Psoas muscle (tissue), 8 donors: ENCODE results near the gene PRR22. TPM values are rescaled to one million over a fixed set of nuclear protein-coding genes. Genes with fewer than 3 reads are reported as not detected.

Experiments
- ATAC-seq, 4 donors: fragments of 200-7000 bp; cut with Tn5 transposase; one replicate each; pipeline ENCODE4 v1.9.1; 2020; ENCODE audit warnings: moderate library complexity in 3 of 4, mild to moderate bottlenecking in 2 of 4
- DNase-seq, 2 donors: peaks; one replicate each; pipeline ENCODE4 v3.0.0-alpha.2; 2020
- H3K27ac ChIP-seq: fragments of 200-600 bp; one replicate; pipeline ENCODE4 v1.8.0; 2022
- H3K27me3 ChIP-seq, 3 donors: fragments of 200-600 bp in 1 of 3; one replicate each; pipeline versions ENCODE4 v1.6.1 to v1.8.0; 2013 to 2022; ENCODE audit warnings: low read length in 2 of 3, mild to moderate bottlenecking in 2 of 3, moderate library complexity in 1 of 3; ENCODE audit not compliant: insufficient read depth in 3 of 3
- H3K36me3 ChIP-seq, 2 donors: fragments of 200-600 bp in 1 of 2; one replicate each; pipeline versions ENCODE4 v1.6.1 to v1.8.0; 2013 to 2022; ENCODE audit warnings: low read depth in 1 of 2, mild to moderate bottlenecking in 1 of 2, moderate library complexity in 1 of 2; ENCODE audit not compliant: insufficient read depth in 1 of 2
- H3K4me1 ChIP-seq: fragments of 200-600 bp; one replicate; pipeline ENCODE4 v1.8.0; 2022
- H3K4me3 ChIP-seq: fragments of 200-600 bp; one replicate; pipeline ENCODE4 v1.8.0; 2022; ENCODE audit warnings: mild to moderate bottlenecking
- H3K9me3 ChIP-seq: fragments of 200-600 bp; one replicate; pipeline ENCODE4 v1.8.0; 2022
- CTCF ChIP-seq: fragments of 200-600 bp; IDR thresholded peaks from one replicate; pipeline ENCODE4 v1.8.0; 2022; ENCODE audit warnings: antibody characterized with exemption
- WGBS, 3 donors: extraction: QIAGEN DNeasy Blood & Tissue Kit; methylation state at CpG; one replicate each; pipeline versions ENCODE4 v1.1.6 to v1.1.7; 2013; 5-methylcytosine and 5-hydroxymethylcytosine counted together
- intact Hi-C, 2 donors: fragments of 100-400 bp; cut with DNase I; formaldehyde crosslinking; loops; one replicate each; pipeline versions ENCODE4 v1.11.0 to v1.14.2; 2022
- polyA plus RNA-seq, 3 donors: library from polyadenylated mRNA; stranded (reverse); fragments of 200-250 nt; gene quantifications; one replicate each; pipeline ENCODE4 v1.2.3, GENCODE V29; 2013
- total RNA-seq, 4 donors: library from RNA; stranded (reverse); fragmentation: NEBNext Ultra II Directional in 2 of 4; extraction: Animal tissue kit (Norgen Biotek cat#: 25700) in 2 of 4; gene quantifications; one replicate each; pipeline versions ENCODE4 v1.2.1 to v1.2.4, GENCODE V29; 2021 to 2023
- donor health status: healthy with polysubstance abuse.
- donor health status: DM: no; HTN: no; CAD: no; lungs with moderate emphysema.
- donor health status: Bipolar disorder and iron deficiency.
- donor health status: healthy.
- donor health status: DM: yes; HTN: yes; CAD: no.
- donor health status: DM: no; HTN: no; CAD: no.
- donor health status: DM: no; HTN: no; CAD: no.
- donor health status: DM: yes; HTN: yes; CAD: no.

The PRR22 gene
- total and polyA plus RNA-seq, 7 donors = 0.57 to 2.7 (median 1.2) TPM

DNA sequence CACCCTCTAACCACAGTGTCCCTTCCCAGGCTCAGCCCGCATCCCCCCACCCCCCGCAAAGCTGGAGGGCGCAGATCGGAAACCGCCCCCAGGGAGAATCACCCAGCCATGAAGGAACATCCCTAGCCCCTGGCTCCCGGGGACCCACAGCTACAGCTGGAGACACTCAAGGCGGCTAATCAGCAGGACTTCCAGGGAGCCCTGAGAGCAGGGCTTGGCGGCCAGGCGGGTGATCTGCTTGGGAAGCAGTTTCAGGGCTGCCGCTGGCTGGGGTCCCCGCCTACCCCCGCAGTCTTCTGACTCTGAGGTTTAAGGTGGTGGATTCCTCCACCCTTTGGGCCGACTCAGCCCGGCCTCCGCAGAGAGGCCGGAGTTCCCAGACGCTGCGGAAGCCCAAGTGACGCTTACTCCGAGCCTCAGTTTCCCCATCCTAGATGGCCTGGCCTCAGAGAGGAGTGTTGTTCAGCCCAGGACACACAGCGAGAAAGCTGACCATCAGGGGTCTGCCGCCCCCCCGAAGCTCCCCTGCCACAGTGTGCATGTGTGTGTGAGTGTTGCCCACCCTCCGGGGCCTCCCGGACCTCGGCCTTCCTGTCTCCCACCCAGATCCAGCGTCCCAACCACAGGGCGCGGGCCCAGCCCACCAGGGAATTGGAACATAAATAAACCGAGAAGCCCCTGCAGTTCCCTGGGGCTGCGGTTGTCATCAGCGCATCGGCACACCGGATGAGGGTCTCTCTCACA is 45.2 kb upstream of the PRR22 start:
- intact Hi-C loops = no loop called here
- WGBS, 3 donors = 46 to 54% (median 54%) methylated on average over 33 to 34 of the region's 34 CpGs
- H3K27ac ChIP-seq = no peak overlapping the region

DNA sequence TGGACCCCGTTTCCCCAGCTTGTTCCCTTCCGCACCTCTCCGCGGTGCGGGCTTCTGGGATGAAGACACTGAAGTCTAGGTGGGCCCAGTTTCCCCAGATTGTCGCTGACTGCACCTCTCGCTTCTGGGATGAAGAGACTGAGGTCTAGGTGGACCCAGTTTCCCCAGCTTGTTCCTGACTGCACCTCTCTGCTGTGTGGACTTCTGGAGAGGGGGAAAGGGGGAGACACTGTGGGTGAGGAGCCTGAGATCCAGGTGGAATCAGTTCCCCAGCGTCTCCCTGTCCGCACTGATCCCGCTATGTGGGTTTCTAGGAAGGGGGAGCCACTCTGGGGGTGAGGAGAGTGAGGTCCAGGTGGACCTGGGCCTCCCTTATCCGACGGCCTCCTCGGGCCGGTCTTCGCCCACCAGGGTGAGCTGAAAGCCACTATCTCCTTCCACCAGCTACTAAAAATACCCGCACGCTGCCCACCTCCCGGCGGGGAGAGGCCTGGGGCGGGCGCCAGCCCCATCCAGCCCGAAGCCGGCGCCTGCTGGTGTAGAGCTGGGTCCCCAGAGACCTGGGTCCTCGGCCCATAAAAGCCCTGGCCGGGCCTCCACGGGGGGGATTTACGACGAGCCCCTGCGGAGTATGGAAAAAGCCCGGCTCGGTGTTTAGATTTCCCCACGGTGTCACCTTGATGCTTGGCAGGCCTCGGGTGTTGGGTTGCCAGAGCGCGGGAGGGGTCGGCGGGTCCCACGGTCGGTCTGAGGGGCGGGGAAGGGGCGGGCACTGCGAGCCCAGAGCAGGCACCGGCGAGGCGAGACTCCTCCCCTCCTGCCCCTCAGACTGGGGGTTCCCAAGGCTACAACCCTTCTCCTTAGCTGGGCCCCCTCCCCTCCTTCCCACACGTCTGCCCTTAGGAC is 44.4 kb upstream of the PRR22 start:
- H3K27ac ChIP-seq = no peak overlapping the region
- no peaks in the 10 kb centered on the region for H3K4me1 ChIP-seq
- intact Hi-C loops = no loop called here

More for the DNA sequence above, 45.2 kb upstream of the PRR22 start:
- Histone ChIP-seq H3K4me1 (no peaks in the 10 kb centered on the region), H3K9me3 (no peaks in the 10 kb centered on the region), H3K27me3 (peaks cover 0 to 80% (median 30%) of the 10 kb centered on the region in 3 donors), H3K4me3 (no peak overlapping the region), H3K36me3 (no peaks in the 10 kb centered on the region)
- no peak for ATAC-seq
- TF ChIP-seq CTCF = no peak
- no peak for DNase-seq

DNA sequence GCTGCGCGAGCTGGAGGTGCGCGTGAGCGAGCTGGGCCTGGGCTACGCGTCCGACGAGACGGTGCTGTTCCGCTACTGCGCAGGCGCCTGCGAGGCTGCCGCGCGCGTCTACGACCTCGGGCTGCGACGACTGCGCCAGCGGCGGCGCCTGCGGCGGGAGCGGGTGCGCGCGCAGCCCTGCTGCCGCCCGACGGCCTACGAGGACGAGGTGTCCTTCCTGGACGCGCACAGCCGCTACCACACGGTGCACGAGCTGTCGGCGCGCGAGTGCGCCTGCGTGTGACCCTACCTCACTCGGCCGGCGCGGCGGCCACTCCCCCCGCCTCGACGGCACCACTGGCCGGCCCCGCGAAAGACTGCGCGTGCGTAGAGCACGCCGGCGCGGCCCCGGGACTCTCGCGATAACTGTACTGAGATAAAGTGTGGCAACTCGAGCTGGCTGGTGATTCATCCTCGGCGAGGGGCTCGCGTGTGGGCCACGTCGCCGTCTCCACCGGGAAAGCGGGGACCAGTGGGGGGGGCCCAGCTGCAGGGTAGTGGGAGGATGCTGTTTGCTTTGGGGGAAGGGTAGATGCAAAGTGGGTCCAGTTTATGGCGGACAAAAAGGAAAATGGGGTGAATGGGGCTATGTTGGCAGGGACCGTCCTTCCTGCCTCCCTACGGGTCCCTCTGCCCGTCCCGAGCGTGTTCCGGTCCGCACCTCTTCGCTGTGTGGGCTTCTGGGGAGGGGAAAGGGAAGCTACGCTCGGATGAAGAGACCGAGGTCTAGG is 43.5 kb upstream of the PRR22 start:
- Histone ChIP-seq H3K27ac (no peak overlapping the region), H3K4me1 (no peaks in the 10 kb centered on the region), H3K9me3 (no peaks in the 10 kb centered on the region), H3K4me3 (peak overlapping the region; percentile 52), H3K36me3 (no peaks in the 10 kb centered on the region), H3K27me3 (peaks cover 0 to 88% (median 30%) of the 10 kb centered on the region in 3 donors)
- DNase-seq = peak; percentile 79 to 87
- no peak for TF ChIP-seq CTCF
- WGBS, 3 donors = 0 to 1% (median 1%) methylated on average over 63 to 91 of the region's 91 CpGs
- peak; percentile 39 to 73 (median 58) for ATAC-seq
- intact Hi-C loops = no loop called here

More for the DNA sequence above, 44.4 kb upstream of the PRR22 start:
- Histone ChIP-seq H3K9me3 (no peaks in the 10 kb centered on the region), H3K36me3 (no peaks in the 10 kb centered on the region), H3K27me3 (peaks cover 0 to 84% (median 30%) of the 10 kb centered on the region in 3 donors), H3K4me3 (peak overlapping the region; percentile 52)
- DNase-seq (no peak), ATAC-seq (no peak)
- WGBS, 3 donors = 2 to 4% (median 4%) methylated on average over 40 to 47 of the region's 47 CpGs
- no peak for TF ChIP-seq CTCF

GRCh38 chr19:5827342-5827890 is 42.9 kb upstream of the PRR22 start:
- DNase-seq = no peak

More at GRCh38 chr19:5827342-5827890, 42.9 kb upstream of the PRR22 start:
- no peak for ATAC-seq
- WGBS, 3 donors = 12 to 19% (median 17%) methylated on average over 16 to 37 of the region's 37 CpGs
- no peak overlapping the region for H3K27ac ChIP-seq
- H3K36me3 ChIP-seq = no peaks in the 10 kb centered on the region
- TF ChIP-seq CTCF = no peak
- peak overlapping the region; percentile 52 for H3K4me3 ChIP-seq
- peaks cover 0 to 86% (median 32%) of the 10 kb centered on the region in 3 donors for H3K27me3 ChIP-seq
- no peaks in the 10 kb centered on the region for H3K9me3 ChIP-seq
- intact Hi-C loops = no loop called here
- H3K4me1 ChIP-seq = no peaks in the 10 kb centered on the region
